SU-DHL-6 (cell line): ENCODE results near the gene BLOC1S5.
A peak's percentile ranks its signal among the peaks of the same experiment; 100 is the strongest.

Experiments
- H2AFZ ChIP-seq: fragments of 200-600 bp; sonication (generic); 2 replicates; pipeline ENCODE4 v1.6.1; 2014; ENCODE audit warnings: low read depth, mild to moderate bottlenecking, moderate library complexity, mixed read lengths, antibody characterized with exemption, low read length; ENCODE audit not compliant: severe bottlenecking
- H3F3A ChIP-seq: fragments of 200-600 bp; shearing (Covaris generic); 2 replicates; pipeline ENCODE4 v1.6.0; 2016; ENCODE audit warnings: antibody characterized with exemption, mild to moderate bottlenecking; ENCODE audit not compliant: insufficient read depth
- H3K27ac ChIP-seq: fragments of 200-600 bp; sonication (generic); 2 replicates; pipeline ENCODE4 v1.5.1; 2016; ENCODE audit warnings: low read depth, mild to moderate bottlenecking, low read length, moderate library complexity, mixed read lengths
- H3K27me3 ChIP-seq: fragments of 200-600 bp; sonication (generic), shearing (Covaris generic); 2 replicates; pipeline ENCODE4 v1.6.0; 2014; ENCODE audit warnings: mild to moderate bottlenecking, low read length
- H3K36me3 ChIP-seq: fragments of 200-600 bp; sonication (generic); 2 replicates; pipeline ENCODE4 v1.6.1; 2014; ENCODE audit warnings: mild to moderate bottlenecking, low read length, mixed read lengths
- H3K4me2 ChIP-seq: fragments of 300-600, 200-600 bp; shearing (Covaris generic), sonication (generic); 2 replicates; pipeline ENCODE4 v1.6.0; 2014; ENCODE audit warnings: low read length, low read depth, mild to moderate bottlenecking; ENCODE audit not compliant: poor library complexity, severe bottlenecking
- H3K4me3 ChIP-seq: fragments of 200-600 bp; sonication (generic); 2 replicates; pipeline ENCODE4 v1.5.1; 2014; ENCODE audit warnings: antibody characterized with exemption, low read length, mild to moderate bottlenecking, mixed read lengths; ENCODE audit not compliant: insufficient read depth, poor library complexity, severe bottlenecking
- H3K79me2 ChIP-seq: fragments of 200-600 bp; sonication (generic); 2 replicates; pipeline ENCODE4 v1.6.1; 2014; ENCODE audit warnings: mild to moderate bottlenecking, low read length, moderate library complexity; ENCODE audit not compliant: insufficient read depth
- H3K9ac ChIP-seq: fragments of 200-600 bp; sonication (generic); 2 replicates; pipeline ENCODE4 v1.7.0; 2014; ENCODE audit warnings: mild to moderate bottlenecking, low read length
- H3K9me2 ChIP-seq: fragments of 200-600 bp; sonication (generic); replicated peaks from 2 replicates; pipeline ENCODE4 v1.6.1; 2014; ENCODE audit warnings: low read length; ENCODE audit not compliant: insufficient read depth
- H3K9me3 ChIP-seq: fragments of 200-600 bp; sonication (generic); 2 replicates; pipeline ENCODE4 v1.6.1; 2014; ENCODE audit warnings: low read length, mixed read lengths; ENCODE audit not compliant: insufficient read depth
- H4K20me1 ChIP-seq: fragments of 200-600 bp; sonication (generic); 2 replicates; pipeline ENCODE4 v1.6.1; 2014; ENCODE audit warnings: low read depth, mild to moderate bottlenecking, antibody characterized with exemption, low read length, moderate library complexity, mixed read lengths
- CTCF ChIP-seq: fragments of 200-600 bp; sonication (generic); IDR thresholded peaks from one replicate; pipeline ENCODE4 v1.5.1; 2017; ENCODE audit warnings: antibody characterized with exemption, mild to moderate bottlenecking, low read length, moderate library complexity; ENCODE audit not compliant: insufficient read depth, poor library complexity, severe bottlenecking
- EZH2phosphoT487 ChIP-seq: fragments of 200-600 bp; sonication (generic), shearing (Covaris generic); conservative IDR thresholded peaks from 2 replicates; pipeline ENCODE4 v1.6.1; 2018; ENCODE audit warnings: mild to moderate bottlenecking, antibody characterized with exemption, low read length, moderate library complexity, mixed read lengths

BLOC1S5 gene

GRCh38 chr6:8100159-8100854 is 36.1 kb upstream of the BLOC1S5 start:
- Histone ChIP-seq H3K9me3 (no peaks in the 10 kb centered on the region), H3K4me2 (peak overlapping the region; percentile 71), H4K20me1 (peaks cover 25% of the 10 kb centered on the region), H2AFZ (no peak overlapping the region), H3K36me3 (peaks cover 34% of the 10 kb centered on the region), H3K4me3 (peak overlapping the region; percentile 40), H3K9me2 (no peaks in the 10 kb centered on the region), H3K27ac (no peak overlapping the region), H3F3A (0 out of 2 replicates have a peak, but pooled peaks cover 3% of the 10 kb centered on the region), H3K27me3 (no peaks in the 10 kb centered on the region), H3K9ac (0 out of 2 replicates have a peak overlapping the region, but pooled peaks have one; percentile 2), H3K79me2 (peaks cover 68% of the 10 kb centered on the region)
- TF ChIP-seq CTCF (no peak), EZH2phosphoT487 (no peak)

DNA sequence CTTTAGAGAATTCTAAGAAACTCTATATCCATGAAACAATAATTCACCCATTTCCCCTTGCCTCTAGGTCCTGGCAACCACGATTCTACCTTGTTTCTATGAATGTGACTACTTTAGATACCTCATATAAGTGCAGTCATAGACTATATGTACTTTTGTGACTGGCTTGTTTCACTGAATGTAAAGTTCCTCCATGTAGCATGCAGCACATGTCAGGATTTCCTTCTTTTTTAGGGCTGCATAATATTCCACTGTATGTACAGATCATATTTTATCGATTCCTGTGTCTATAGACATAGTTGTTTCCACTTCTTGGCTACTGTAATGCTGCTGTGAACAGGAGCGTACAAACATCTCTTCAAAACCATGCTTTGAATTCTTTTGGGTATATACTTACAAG is 26.5 kb upstream of the BLOC1S5 start:
- Histone ChIP-seq H3K36me3 (peaks cover 83% of the 10 kb centered on the region), H3F3A (no peaks in the 10 kb centered on the region), H3K4me3 (no peak overlapping the region), H3K9ac (no peak overlapping the region), H2AFZ (no peak overlapping the region), H4K20me1 (peaks cover 12% of the 10 kb centered on the region; the same call in 1 of the 2 replicates), H3K9me2 (no peaks in the 10 kb centered on the region), H3K79me2 (peaks cover 73% of the 10 kb centered on the region), H3K9me3 (no peaks in the 10 kb centered on the region), H3K4me2 (no peak overlapping the region), H3K27me3 (no peaks in the 10 kb centered on the region), H3K27ac (no peak overlapping the region)
- TF ChIP-seq EZH2phosphoT487 = no peak
- no peak for TF ChIP-seq CTCF

GRCh38 chr6:8088886-8089285 is 24.7 kb upstream of the BLOC1S5 start:
- Histone ChIP-seq H3F3A (no peaks in the 10 kb centered on the region), H3K36me3 (peaks cover 78% of the 10 kb centered on the region), H3K27ac (no peak overlapping the region), H3K9ac (no peak overlapping the region), H2AFZ (no peak overlapping the region), H3K4me2 (no peak overlapping the region), H3K9me3 (no peaks in the 10 kb centered on the region), H3K9me2 (no peaks in the 10 kb centered on the region), H4K20me1 (peaks cover 14% of the 10 kb centered on the region; the same call in 1 of the 2 replicates), H3K4me3 (no peak overlapping the region), H3K27me3 (no peaks in the 10 kb centered on the region), H3K79me2 (peaks cover 73% of the 10 kb centered on the region)
- TF ChIP-seq EZH2phosphoT487 (no peak), CTCF (no peak)
